ENCODE measurements around the gene HAUS1. TPM values are rescaled to one million over a fixed set of nuclear protein-coding genes. Genes with fewer than 3 reads are reported as not detected.
"Not testable (repeated sequence)": the region's sequence is repeated elsewhere in the genome, so short reads cannot be mapped to it uniquely, and the experiment has no call there.

HAUS1 gene
- total RNA-seq, 1 donor from 2014 or later: 23.5 TPM

DNA sequence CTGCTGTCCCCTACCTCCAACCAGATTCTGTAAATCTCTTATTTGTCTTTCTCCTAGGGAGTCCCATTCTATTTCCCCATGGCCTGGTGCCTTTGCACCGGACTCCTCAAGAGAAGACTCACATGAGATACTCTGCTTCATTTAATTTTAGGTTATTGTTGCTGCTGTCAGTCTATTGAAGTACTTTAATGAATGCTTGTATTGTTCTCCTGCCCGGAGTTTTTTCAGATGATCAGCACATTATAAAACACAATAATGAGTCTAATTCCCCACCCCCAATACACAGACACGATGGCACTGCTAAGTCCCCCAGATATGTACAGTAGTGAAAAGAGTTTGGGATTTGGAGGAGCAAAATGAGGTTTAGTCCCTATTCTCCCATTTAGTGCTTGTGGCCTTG is 58.9 kb downstream of the HAUS1 start:
- peaks cover 6% of the 10 kb centered on the region for H3K4me1 Mint-ChIP-seq (ENCODE audit: low read depth, unreplicated experiment)
- H3K27ac ChIP-seq (ENCODE audit: low read depth, low read length): no peak overlapping the region
- no peak overlapping the region for H3K4me3 Mint-ChIP-seq (ENCODE audit: unreplicated experiment)
- no peak overlapping the region for H3K4me2 ChIP-seq (ENCODE audit: low read length)
- no peaks in the 10 kb centered on the region for H3K79me2 ChIP-seq (ENCODE audit: insufficient read depth, low read length)
- no peak overlapping the region for H3K27ac Mint-ChIP-seq (ENCODE audit: unreplicated experiment)
- no peak for FAIRE-seq
- no peak for TF ChIP-seq EZH2 (IDR thresholded peaks at IDR 0.05; ENCODE audit: insufficient read depth, low read length)
- TF ChIP-seq, protein P1, sequence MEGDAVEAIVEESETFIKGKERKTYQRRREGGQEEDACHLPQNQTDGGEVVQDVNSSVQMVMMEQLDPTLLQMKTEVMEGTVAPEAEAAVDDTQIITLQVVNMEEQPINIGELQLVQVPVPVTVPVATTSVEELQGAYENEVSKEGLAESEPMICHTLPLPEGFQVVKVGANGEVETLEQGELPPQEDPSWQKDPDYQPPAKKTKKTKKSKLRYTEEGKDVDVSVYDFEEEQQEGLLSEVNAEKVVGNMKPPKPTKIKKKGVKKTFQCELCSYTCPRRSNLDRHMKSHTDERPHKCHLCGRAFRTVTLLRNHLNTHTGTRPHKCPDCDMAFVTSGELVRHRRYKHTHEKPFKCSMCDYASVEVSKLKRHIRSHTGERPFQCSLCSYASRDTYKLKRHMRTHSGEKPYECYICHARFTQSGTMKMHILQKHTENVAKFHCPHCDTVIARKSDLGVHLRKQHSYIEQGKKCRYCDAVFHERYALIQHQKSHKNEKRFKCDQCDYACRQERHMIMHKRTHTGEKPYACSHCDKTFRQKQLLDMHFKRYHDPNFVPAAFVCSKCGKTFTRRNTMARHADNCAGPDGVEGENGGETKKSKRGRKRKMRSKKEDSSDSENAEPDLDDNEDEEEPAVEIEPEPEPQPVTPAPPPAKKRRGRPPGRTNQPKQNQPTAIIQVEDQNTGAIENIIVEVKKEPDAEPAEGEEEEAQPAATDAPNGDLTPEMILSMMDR (IDR thresholded peaks at IDR 0.05; ENCODE audit: insufficient read depth, low read depth, low read length): no peak
- peaks cover 7% of the 10 kb centered on the region for H3K9me3 Mint-ChIP-seq (ENCODE audit: unreplicated experiment)
- H3K9me3 ChIP-seq (ENCODE audit: insufficient read depth, low read depth, low read length): no peaks in the 10 kb centered on the region
- DNase-seq (ENCODE audit: low read depth): no peak
- H4K20me1 ChIP-seq (ENCODE audit: insufficient read depth, low read length): no peaks in the 10 kb centered on the region
- H3K4me3 ChIP-seq (ENCODE audit: insufficient read depth, low read depth, low read length): no peak overlapping the region
- no peaks in the 10 kb centered on the region for H3K36me3 Mint-ChIP-seq (ENCODE audit: low read depth, unreplicated experiment)
- H3K27me3 ChIP-seq (ENCODE audit: insufficient read depth, low read length): no peaks in the 10 kb centered on the region
- no peak overlapping the region for H2AFZ ChIP-seq (ENCODE audit: low read depth, low read length)
- no peaks in the 10 kb centered on the region for H3K36me3 ChIP-seq (ENCODE audit: insufficient read depth, low read length)
- H3K27me3 Mint-ChIP-seq (ENCODE audit: low read depth, unreplicated experiment): no peaks in the 10 kb centered on the region
- H3K9ac ChIP-seq (ENCODE audit: low read length): no peak overlapping the region
- no peaks in the 10 kb centered on the region for H3K4me1 ChIP-seq (ENCODE audit: insufficient read depth, low read length)

DNA sequence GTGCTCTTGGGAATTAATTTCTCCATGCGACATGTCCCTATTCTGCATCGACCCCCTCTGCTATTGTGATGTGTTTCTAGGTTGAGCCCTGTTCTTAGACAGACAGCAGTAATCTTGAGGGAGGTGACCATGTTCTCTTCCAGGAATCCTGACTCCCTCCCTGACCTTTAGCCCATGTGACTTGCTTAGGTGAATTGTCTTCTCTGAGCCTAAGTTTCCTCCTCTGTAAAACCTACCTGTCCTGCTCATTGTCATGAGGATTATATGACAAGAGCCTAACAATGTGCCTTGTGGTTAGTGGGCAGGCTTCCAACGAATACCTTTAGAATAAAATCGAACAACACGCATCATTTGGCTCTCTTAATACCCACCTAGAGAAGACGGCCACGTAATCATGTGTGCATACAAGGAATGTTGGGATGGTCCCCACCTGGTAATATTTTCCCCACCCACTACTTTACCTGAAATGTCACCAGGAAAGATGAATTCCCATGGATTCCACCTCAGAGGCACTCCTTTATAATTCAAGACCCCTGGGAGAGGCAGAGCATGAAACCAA is 59.8 kb downstream of the HAUS1 start:
- DNase-seq (ENCODE audit: low read depth) (no peak), FAIRE-seq (no peak)
- Histone ChIP-seq H2AFZ (ENCODE audit: low read depth, low read length) (no peak overlapping the region), H3K36me3 (ENCODE audit: insufficient read depth, low read length) (no peaks in the 10 kb centered on the region), H3K79me2 (ENCODE audit: insufficient read depth, low read length) (no peaks in the 10 kb centered on the region), H3K4me3 (ENCODE audit: insufficient read depth, low read depth, low read length) (no peak overlapping the region), H3K4me1 (ENCODE audit: insufficient read depth, low read length) (peaks cover under 1% of the 10 kb centered on the region), H3K4me2 (ENCODE audit: low read length) (no peak overlapping the region), H3K9me3 (ENCODE audit: insufficient read depth, low read depth, low read length) (no peaks in the 10 kb centered on the region), H3K9ac (ENCODE audit: low read length) (no peak overlapping the region), H3K27ac (ENCODE audit: low read depth, low read length) (no peak overlapping the region), H4K20me1 (ENCODE audit: insufficient read depth, low read length) (no peaks in the 10 kb centered on the region), H3K27me3 (ENCODE audit: insufficient read depth, low read length) (no peaks in the 10 kb centered on the region)
- Mint-ChIP-seq H3K9me3 (ENCODE audit: unreplicated experiment) (peaks cover 7% of the 10 kb centered on the region), H3K27me3 (ENCODE audit: low read depth, unreplicated experiment) (no peaks in the 10 kb centered on the region), H3K27ac (ENCODE audit: unreplicated experiment) (no peak overlapping the region), H3K4me1 (ENCODE audit: low read depth, unreplicated experiment) (peaks cover 5% of the 10 kb centered on the region), H3K36me3 (ENCODE audit: low read depth, unreplicated experiment) (no peaks in the 10 kb centered on the region), H3K4me3 (ENCODE audit: unreplicated experiment) (no peak overlapping the region)
- TF ChIP-seq EZH2 (IDR thresholded peaks at IDR 0.05; ENCODE audit: insufficient read depth, low read length): no peak
- TF ChIP-seq, protein P1 (IDR thresholded peaks at IDR 0.05; ENCODE audit: insufficient read depth, low read depth, low read length): no peak

DNA sequence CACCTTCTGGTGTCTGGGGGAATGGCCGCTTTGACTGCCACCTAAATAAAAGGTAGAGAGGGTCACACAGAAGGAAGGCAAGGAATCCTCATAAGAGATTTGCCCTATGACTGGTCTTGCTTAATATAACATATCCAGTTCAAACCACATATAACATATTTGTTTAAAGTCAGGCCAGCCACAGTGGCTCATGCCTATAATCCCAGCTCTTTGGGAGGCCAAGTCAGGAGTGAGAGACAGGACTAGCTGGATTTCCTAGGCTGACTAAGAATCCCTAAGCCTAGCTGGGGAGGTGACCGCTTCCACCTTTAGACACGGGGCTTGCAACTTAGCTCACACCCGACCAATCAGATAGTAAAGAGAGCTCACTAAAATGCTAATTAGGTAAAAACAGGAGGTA is 60.3 kb downstream of the HAUS1 start:
- not testable (repeated sequence) for H3K36me3 Mint-ChIP-seq (ENCODE audit: low read depth, unreplicated experiment); FAIRE-seq; H3K4me3 ChIP-seq (ENCODE audit: insufficient read depth, low read depth, low read length); DNase-seq (ENCODE audit: low read depth); H3K27me3 ChIP-seq (ENCODE audit: insufficient read depth, low read length); H3K27ac Mint-ChIP-seq (ENCODE audit: unreplicated experiment); H4K20me1 ChIP-seq (ENCODE audit: insufficient read depth, low read length); H3K4me1 Mint-ChIP-seq (ENCODE audit: low read depth, unreplicated experiment); H3K4me2 ChIP-seq (ENCODE audit: low read length); H3K36me3 ChIP-seq (ENCODE audit: insufficient read depth, low read length); H2AFZ ChIP-seq (ENCODE audit: low read depth, low read length); H3K9me3 ChIP-seq (ENCODE audit: insufficient read depth, low read depth, low read length); H3K4me3 Mint-ChIP-seq (ENCODE audit: unreplicated experiment); H3K9ac ChIP-seq (ENCODE audit: low read length); H3K79me2 ChIP-seq (ENCODE audit: insufficient read depth, low read length); H3K27me3 Mint-ChIP-seq (ENCODE audit: low read depth, unreplicated experiment); H3K27ac ChIP-seq (ENCODE audit: low read depth, low read length); H3K4me1 ChIP-seq (ENCODE audit: insufficient read depth, low read length); H3K9me3 Mint-ChIP-seq (ENCODE audit: unreplicated experiment)
